Progenitor cell of endocrine pancreas (in vitro differentiated cells): ENCODE measurements around the gene NCDN. TPM values are rescaled to one million over a fixed set of nuclear protein-coding genes. Genes with fewer than 3 reads are reported as not detected.

Experiments used
- DNase-seq: peaks from one replicate; pipeline ENCODE4 v3.0.0; 2021; ENCODE audit warnings: low spot score; ENCODE audit not compliant: unreplicated experiment
- H3K27ac Mint-ChIP-seq: 2 replicates; pipeline ENCODE4 v1.8.0; 2021; ENCODE audit warnings: mild to moderate bottlenecking, moderate library complexity, mixed read lengths
- H3K27me3 Mint-ChIP-seq: 2 replicates; pipeline ENCODE4 v1.8.0; 2021; ENCODE audit warnings: mixed read lengths
- H3K36me3 Mint-ChIP-seq: 2 replicates; pipeline ENCODE4 v1.8.0; 2022; ENCODE audit warnings: mixed read lengths; ENCODE audit not compliant: insufficient read depth
- H3K4me1 Mint-ChIP-seq: 2 replicates; pipeline ENCODE4 v1.8.0; 2021; ENCODE audit warnings: low read depth, mixed read lengths
- H3K4me3 Mint-ChIP-seq: 2 replicates; pipeline ENCODE4 v1.8.0; 2021; ENCODE audit warnings: low read depth, mild to moderate bottlenecking, moderate library complexity, mixed read lengths
- H3K9me3 Mint-ChIP-seq: 2 replicates; pipeline ENCODE4 v1.8.0; 2021; ENCODE audit warnings: low read depth, mixed read lengths
- total RNA-seq: library from RNA; stranded (reverse); gene quantifications from 2 replicates; pipeline ENCODE4 v1.2.1, GENCODE V29; 2021
- TF ChIP-seq, protein P1 (sequence below): fragments of 200-600 bp; sonication (generic); IDR thresholded peaks from one replicate; pipeline ENCODE4 v1.5.0; 2021; ENCODE audit warnings: antibody characterized with exemption, mild to moderate bottlenecking; ENCODE audit not compliant: unreplicated experiment

Gene NCDN
- total RNA-seq, 1 donor from 2014 or later: 25.3 TPM

DNA sequence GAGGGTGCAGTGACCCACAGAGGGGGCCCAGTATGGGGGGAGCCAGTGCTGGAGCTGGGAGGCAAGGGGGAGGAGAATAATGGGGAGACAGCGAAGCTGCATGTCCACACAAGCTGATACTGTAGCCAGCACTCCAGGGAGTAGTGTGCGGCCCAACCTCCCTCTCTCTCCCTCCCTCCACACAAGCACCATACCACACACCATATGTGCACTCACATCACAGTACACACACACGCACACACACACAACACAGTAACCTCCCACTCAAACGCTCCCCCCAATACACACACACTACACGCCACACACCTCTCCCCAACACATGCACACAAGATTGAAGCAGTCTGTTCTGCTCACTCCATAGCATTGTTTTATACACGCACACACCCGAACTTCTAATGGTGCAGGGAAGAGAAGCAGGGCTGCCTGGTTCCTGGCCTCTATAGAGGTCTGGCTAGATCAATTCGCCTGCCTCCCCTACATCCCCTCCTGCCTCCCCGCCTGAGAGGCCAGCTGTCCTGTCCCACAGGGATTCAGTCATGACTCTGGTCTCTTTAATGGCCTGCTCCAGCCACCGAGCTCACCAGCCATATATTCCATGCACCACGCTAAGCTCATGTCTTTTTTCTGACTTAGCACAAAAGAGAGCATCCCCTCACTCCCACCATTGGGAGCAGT is 3.8 kb downstream of the NCDN start:
- Mint-ChIP-seq H3K9me3 (no peaks in the 10 kb centered on the region), H3K4me3 (no peak overlapping the region), H3K36me3 (peaks cover 9% of the 10 kb centered on the region), H3K27ac (no peak overlapping the region), H3K4me1 (peaks cover 3% of the 10 kb centered on the region), H3K27me3 (no peaks in the 10 kb centered on the region)
- DNase-seq: no peak
- TF ChIP-seq, protein P1, sequence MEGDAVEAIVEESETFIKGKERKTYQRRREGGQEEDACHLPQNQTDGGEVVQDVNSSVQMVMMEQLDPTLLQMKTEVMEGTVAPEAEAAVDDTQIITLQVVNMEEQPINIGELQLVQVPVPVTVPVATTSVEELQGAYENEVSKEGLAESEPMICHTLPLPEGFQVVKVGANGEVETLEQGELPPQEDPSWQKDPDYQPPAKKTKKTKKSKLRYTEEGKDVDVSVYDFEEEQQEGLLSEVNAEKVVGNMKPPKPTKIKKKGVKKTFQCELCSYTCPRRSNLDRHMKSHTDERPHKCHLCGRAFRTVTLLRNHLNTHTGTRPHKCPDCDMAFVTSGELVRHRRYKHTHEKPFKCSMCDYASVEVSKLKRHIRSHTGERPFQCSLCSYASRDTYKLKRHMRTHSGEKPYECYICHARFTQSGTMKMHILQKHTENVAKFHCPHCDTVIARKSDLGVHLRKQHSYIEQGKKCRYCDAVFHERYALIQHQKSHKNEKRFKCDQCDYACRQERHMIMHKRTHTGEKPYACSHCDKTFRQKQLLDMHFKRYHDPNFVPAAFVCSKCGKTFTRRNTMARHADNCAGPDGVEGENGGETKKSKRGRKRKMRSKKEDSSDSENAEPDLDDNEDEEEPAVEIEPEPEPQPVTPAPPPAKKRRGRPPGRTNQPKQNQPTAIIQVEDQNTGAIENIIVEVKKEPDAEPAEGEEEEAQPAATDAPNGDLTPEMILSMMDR: no peak

DNA sequence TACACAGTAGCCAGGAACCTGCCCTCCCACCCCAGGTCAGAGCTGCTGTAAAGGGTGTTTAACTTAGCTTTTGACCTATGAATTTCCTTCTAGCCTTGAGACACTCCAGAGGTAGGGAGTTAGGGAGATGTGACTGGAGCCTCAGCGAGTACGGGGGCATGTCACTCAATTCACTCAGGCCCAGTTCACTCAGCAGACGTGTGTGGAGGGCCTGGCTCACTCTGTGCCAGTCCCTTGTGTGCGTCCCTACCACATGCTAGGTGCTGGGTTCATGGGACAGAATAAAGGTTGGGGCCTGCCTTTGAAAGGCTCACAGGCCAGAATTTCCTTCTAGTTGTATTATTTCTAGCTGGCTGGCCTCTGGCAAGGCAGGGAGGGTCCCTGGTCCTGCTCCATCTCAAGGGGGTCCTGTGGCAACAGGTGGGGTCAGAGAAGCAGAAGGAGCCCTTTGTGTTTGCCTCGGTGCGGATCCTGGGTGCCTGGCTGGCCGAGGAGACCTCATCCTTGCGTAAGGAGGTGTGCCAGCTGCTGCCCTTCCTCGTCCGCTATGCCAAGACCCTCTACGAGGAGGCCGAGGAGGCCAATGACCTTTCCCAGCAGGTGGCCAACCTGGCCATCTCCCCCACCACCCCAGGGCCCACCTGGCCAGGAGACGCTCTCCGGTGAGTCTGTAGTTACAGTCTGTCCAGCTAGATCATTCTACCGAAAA is 4.5 kb downstream of the NCDN start:
- DNase-seq: no peak
- peaks cover 10% of the 10 kb centered on the region for H3K36me3 Mint-ChIP-seq
- no peaks in the 10 kb centered on the region for H3K27me3 Mint-ChIP-seq
- H3K9me3 Mint-ChIP-seq: no peaks in the 10 kb centered on the region
- no peak overlapping the region for H3K4me3 Mint-ChIP-seq
- H3K27ac Mint-ChIP-seq: no peak overlapping the region
- TF ChIP-seq, protein P1: no peak
- H3K4me1 Mint-ChIP-seq: peaks cover 3% of the 10 kb centered on the region

- H3K4me3 Mint-ChIP-seq: no peak overlapping the region
- no peak for DNase-seq
- peaks cover 3% of the 10 kb centered on the region for H3K4me1 Mint-ChIP-seq
- TF ChIP-seq, protein P1: no peak
- H3K27me3 Mint-ChIP-seq: peaks cover 4% of the 10 kb centered on the region
- no peak overlapping the region for H3K27ac Mint-ChIP-seq
- H3K36me3 Mint-ChIP-seq: peaks cover 10% of the 10 kb centered on the region
- H3K9me3 Mint-ChIP-seq: no peaks in the 10 kb centered on the region
These were observed 5.6 kb downstream of the NCDN start for GRCh38 chr1:35563166-35563565.

DNA sequence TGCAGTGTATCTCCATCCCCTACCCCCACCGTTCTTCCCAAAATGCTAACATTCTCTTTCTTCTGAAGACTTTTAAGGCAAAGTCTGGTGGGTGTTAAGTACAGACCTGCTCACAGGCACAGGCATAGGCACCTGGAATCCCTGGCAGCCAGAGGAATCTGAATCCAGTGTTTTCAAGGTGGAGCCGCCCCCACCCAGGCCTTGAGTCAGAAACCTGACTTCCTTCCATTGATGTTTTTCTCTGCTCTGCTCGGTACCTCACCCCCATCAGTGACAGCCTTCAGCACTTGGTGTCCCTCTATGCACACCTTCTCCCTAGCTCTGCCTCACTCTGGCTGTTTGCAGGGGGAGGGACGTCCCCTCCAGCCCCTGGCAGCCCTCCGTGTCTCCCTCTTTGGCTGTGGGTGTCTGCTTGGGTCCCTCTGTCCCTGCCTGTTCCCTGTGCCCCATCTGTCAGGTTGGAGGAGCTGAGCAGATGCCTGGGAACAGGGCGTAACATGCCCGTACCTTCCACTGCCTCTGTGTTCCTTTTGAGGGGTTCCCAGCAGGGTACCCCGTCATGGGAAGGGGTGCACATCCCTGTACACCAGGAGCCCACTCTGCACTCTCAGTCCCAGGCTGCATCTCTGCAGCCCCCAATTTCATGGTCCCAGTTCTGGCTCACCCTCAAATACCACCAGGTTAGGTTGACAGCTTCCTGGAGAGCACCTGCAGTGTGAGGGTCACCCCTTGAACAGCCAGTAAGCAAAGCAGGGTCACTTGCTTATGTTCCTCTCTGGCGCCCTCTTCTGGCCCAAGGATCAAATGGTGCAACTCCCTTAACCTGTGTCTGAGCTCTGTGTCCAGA is 6.7 kb downstream of the NCDN start:
- Mint-ChIP-seq H3K4me3 (no peak overlapping the region), H3K27me3 (peaks cover 13% of the 10 kb centered on the region), H3K4me1 (no peaks in the 10 kb centered on the region), H3K9me3 (no peaks in the 10 kb centered on the region), H3K27ac (no peak overlapping the region), H3K36me3 (peaks cover 10% of the 10 kb centered on the region)
- TF ChIP-seq, protein P1: peak; percentile 79
- DNase-seq: peak; percentile 71
